Smooth muscle cell of the brain vasculature (primary cell): ENCODE measurements around the gene SMOC2.
"Not testable (repeated sequence)": the region's sequence is repeated elsewhere in the genome, so short reads cannot be mapped to it uniquely, and the experiment has no call there.

Source experiments
- DNase-seq: peaks from one replicate; pipeline ENCODE4 v3.0.0-alpha.2; 2012; ENCODE audit warnings: low read depth, low spot score

The SMOC2 gene

GRCh38 chr6:168600381-168600780 lies 159.4 kb downstream of the SMOC2 start:
- DNase-seq, result no peak

GRCh38 chr6:168601111-168601510 lies 160.1 kb downstream of the SMOC2 start:
- DNase-seq, result no peak

DNA sequence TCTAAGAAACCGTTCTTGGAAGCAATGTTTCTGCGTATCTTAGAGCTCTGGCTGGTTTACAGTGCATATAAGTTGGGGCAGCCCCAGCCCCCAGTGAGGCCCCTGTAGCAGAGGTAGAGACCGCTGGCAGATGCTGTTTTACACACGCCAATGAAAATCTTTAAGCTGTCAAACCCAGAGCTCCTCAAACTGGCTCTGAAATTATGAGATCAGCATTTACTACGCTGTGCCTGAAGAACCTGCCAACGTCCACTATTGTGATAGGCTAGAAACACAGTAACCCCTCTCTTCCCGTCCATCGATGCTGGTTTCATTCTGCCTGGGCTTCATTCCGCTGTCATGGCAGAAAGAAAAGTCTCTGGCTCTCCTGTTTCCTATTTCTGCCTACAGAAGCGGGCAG lies 160.6 kb downstream of the SMOC2 start:
- DNase-seq, result no peak

DNA sequence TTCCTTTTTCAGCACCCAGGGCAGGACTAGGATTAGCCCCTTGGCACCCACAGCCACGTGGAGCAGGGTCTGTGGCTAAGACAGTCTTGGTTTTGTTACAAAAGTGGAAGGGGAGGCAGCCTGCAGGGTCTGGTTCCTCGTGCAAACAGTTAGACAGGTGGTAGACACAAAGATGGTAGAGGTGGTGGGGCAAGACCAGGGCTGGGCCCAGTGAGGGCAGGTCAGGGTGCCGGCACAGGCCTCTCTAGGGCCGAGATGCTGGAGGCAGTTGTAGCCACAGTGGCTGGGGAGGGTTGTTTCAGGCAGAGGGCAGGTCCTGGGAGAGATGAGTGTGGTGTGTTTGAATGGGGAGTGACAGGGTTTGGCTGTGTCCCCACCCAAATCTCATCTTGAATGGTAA lies 161.6 kb downstream of the SMOC2 start:
- no peak for DNase-seq

DNA sequence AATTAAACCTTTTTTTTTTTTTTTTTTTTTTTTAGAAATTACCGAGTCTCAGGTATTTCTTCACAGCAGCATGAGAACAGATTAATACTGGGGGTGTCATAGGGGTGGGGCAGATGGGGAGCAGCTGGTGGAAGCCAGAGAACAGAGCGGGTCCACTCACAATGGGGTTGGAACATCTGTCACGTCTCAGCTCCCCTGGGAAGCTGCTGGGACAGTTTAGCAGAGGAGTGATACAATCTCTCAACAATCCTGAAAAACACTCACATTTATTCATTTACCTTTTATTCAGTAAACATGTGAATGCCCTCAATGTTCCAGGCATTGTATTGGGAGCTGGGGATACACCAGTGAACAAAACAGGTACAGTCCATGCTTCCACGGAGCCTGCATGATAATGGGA lies 162.2 kb downstream of the SMOC2 start:
- no peak for DNase-seq

GRCh38 chr6:168605964-168606363 lies 165.0 kb downstream of the SMOC2 start:
- no peak for DNase-seq

DNA sequence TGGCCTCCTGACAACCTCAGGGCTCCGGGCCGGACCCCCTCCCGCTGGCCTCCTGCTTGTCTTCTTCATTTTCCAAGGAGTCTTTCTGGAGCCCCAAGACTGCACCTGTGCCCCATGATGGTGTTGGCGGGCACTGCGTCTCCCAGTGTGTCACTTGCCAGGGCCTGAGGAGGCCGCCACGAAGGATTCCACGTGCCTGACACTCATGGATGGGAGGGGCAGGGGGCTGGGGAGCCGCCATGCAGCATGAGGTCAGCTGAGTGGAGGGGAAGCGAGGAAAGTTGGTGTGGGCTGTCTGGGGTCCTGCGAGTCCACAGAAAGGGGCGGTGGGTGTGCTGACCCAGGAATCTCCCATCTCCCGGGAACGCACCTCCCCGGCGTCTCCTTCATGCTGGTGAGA lies 165.7 kb downstream of the SMOC2 start:
- no peak for DNase-seq

DNA sequence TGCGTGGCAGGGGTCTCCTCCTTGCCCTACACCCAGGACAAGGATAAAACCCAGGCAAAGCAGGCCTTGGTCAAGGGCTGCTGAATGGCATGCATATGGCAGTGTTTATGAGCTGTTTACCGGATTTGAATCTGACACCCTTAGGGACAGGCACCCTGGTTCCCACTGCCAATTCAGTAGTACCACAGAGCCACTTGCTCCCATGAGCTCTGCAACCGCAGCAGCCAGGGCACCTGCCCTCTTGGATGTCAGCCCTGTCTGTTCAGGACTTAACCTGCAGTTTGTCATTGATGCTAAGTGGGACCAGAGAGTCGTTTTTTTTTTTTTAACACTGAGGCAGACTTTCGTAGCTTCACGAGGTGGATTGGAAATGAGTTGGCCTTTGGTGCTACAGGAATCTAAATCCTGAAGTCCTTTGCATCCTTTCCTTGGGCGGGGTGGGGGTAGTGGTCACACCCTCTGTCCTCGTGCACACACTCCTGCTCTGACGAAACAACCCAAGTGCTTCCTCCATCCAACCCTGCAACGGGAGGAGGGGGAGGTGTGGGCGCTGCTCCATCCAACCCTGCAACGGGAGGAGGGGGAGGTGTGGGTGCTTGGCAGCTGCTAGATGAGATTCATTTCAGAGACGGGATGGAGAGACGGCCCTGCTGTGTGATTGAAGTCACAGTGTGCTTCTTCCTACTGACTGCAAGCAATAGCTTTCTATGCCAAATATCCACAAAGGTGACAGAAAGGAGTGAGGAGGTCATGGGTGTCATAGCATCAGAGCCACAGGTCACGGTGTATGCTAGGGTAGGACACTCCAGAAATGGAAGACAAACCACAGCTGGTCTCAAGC lies 166.5 kb downstream of the SMOC2 start:
- no peak for DNase-seq

GRCh38 chr6:168608113-168608400 lies 167.1 kb downstream of the SMOC2 start:
- no peak for DNase-seq

- DNase-seq, result no peak
Observed at GRCh38 chr6:168609026-168609685, 168.2 kb downstream of the SMOC2 start.

DNA sequence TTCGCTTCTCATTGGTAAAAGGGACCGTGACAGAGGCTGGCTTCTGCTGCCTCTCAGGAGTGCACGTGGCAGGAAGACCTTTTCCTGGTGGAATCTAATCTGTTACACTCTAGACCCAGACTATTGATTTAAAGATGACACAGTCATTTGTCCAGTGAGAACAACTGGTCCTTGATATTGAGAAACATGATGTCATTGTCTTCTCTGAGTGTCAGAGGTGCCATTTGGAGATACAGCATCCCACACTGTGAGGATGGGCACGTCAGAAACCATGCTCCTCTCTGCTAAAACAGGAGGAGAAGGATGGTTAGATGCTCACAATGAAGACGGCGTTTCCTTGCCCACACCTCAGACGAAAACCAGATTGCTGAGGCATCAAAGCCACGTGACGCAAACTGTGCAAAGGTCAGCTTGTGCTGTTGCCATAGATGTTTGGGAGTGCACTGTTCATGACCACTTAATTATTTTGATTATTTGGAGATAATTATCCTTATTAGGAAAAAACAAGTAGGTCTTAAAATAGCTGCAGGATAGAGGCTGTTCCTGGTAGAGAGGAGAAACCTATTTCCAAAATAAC lies 169.0 kb downstream of the SMOC2 start:
- no peak for DNase-seq

GRCh38 chr6:168610966-168611365 lies 170.0 kb downstream of the SMOC2 start:
- not testable (repeated sequence) for DNase-seq

- DNase-seq, result no peak
Observed at GRCh38 chr6:168611691-168612090, 170.7 kb downstream of the SMOC2 start.

- DNase-seq, result no peak
Observed at GRCh38 chr6:168612586-168612985, 171.6 kb downstream of the SMOC2 start.

DNA sequence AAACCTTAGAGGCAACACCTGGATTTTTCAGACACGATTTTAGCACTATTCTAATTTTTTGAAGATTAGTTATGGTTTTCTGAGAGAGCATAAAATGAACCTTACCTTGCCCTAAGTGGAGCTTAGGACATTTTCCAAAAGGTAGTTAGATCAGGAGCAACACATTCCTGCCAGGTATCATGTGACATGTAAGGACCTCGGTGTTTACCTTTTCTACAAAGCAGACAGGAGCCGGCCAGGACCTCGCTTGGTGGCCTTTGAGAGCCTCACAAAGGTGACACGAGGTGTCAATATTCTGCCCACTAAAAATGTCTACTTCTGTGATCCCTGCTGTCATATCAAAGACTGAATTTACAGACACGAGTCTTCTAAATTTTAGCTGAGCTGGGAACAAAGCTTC lies 174.9 kb downstream of the SMOC2 start:
- no peak for DNase-seq

DNA sequence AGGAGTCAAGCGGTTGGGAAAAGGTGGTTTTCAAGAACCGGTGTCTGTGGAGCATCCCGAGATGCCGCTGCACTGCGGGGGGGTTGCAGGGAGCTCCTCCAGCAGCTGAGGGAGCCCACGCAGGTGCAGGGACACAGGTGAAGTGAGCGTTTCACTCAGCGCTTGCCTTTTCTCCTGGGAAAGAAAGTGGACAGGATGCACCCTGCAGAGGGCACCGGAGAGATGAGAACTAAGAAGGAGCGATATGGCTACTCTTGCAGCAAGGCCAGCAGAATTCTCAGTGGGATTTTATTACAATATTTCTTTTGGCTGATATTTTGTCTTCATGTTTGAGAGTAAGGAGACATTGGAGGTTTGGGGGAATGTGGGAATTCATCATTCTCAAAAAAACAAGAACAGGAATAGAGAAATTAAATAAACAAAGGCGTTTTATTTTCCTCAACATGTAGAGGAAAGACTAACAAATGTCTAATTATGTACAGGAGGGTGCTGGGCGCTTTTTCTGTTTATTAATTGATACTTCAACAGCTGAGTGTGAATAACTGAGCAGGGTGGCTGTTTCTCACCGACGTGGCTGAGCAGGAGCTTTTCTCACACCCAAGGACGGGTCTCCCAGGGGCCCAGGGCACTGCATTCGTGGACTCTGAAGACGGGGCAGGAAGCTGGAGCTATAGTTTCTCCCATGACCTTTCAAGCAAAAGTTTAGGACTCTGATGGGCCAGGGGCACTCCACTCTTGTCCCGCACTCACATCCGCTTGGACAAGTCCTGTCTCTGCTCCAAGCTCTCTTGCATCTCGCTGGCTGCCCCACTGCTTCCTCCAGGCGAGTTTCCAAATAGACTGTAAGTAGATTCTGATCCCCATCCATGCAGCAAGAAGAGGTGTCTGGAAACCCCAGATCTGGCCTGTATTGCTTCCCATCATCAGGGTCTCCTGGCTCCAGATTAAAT lies 176.1 kb downstream of the SMOC2 start:
- no peak for DNase-seq

GRCh38 chr6:168618546-168619315 lies 177.7 kb downstream of the SMOC2 start:
- DNase-seq, result no peak

GRCh38 chr6:168619560-168620314 lies 178.8 kb downstream of the SMOC2 start:
- no peak for DNase-seq

- DNase-seq, result no peak
Observed at GRCh38 chr6:168620578-168620977, 179.6 kb downstream of the SMOC2 start.

GRCh38 chr6:168623736-168624135 lies 182.8 kb downstream of the SMOC2 start:
- no peak for DNase-seq
